Muscle of back (tissue), 11 donors: ENCODE measurements around the gene C2orf74. TPM values are rescaled to one million over a fixed set of nuclear protein-coding genes. Genes with fewer than 3 reads are reported as not detected.
A peak's percentile ranks its signal among the peaks of the same experiment; 100 is the strongest.
"Not testable (repeated sequence)": the region's sequence is repeated elsewhere in the genome, so short reads cannot be mapped to it uniquely, and the experiment has no call there.

ENCODE experiments used
- DNase-seq, 3 donors: peaks; one replicate each; pipeline versions ENCODE4 v3.0.0 to v3.0.0-alpha.2; 2013
- polyA plus RNA-seq, 10 donors: library from polyadenylated mRNA; unstranded; fragments of 120-200 nt; gene quantifications; one replicate each; pipeline ENCODE4 v1.2.1, GENCODE V29; 2013; ENCODE audit not compliant: insufficient read length in 10 of 10

Gene C2orf74
- polyA plus RNA-seq, 10 donors: 15.3 to 33.7 (median 21.3) TPM

GRCh38 chr2:61167579-61167978, 5.6 kb downstream of the C2orf74 start:
- no peak for DNase-seq

DNA sequence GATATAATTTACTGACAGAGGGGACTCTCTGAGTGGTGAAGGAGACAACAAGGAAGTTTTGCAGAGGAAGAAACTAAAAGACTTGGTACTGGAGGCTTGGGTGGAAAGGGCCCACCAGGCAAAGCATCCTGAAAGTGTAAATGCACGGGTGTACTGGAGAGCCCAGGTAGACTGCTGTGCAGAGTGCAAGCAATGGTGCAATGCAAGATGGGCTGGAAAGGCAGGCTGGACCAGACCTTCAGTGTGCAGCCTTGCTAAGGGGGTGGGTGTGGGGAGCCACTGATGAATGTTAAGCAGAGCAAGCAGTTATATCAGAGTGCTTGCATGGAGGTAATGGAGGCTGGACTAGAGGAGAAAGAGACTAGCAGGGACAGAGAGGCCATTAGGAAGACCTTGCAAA, 10.7 kb downstream of the C2orf74 start:
- DNase-seq: no peak

DNA sequence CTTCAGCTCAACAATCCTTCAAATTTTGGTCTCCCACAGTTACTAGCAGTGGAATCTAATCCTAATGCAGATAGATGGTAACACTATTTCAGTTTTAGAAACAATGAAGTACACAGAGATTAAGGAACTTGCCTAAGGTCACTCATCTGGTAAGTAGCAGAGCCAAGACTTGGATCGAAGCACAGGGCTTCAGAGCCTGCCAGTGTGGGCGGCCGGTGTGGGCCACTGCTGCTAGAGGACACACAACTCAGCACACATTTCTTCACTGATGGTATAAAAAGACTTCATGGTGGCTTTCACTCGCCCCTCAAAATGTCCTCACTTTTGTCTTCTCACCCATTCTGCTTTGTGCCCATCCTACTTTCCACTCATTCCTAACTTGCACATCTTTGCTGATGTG, 11.1 kb downstream of the C2orf74 start:
- no peak for DNase-seq

- no peak for DNase-seq
Observed at GRCh38 chr2:61175036-61175435, 13.0 kb downstream of the C2orf74 start.

GRCh38 chr2:61176755-61177726, 15.1 kb downstream of the C2orf74 start:
- DNase-seq: peak; percentile 94 to 98 (median 96)

- DNase-seq: peak in 1 of 3 donors; percentile 57
Observed at GRCh38 chr2:61177727-61178549, 15.9 kb downstream of the C2orf74 start.

- peak in 1 of 3 donors; percentile 22 for DNase-seq
Observed at GRCh38 chr2:61178603-61179545, 16.9 kb downstream of the C2orf74 start.

GRCh38 chr2:61179701-61180639, 18.0 kb downstream of the C2orf74 start:
- DNase-seq: peak in 2 of 3 donors; percentile 52 to 57

GRCh38 chr2:61180686-61181085, 18.7 kb downstream of the C2orf74 start:
- DNase-seq: no peak

DNA sequence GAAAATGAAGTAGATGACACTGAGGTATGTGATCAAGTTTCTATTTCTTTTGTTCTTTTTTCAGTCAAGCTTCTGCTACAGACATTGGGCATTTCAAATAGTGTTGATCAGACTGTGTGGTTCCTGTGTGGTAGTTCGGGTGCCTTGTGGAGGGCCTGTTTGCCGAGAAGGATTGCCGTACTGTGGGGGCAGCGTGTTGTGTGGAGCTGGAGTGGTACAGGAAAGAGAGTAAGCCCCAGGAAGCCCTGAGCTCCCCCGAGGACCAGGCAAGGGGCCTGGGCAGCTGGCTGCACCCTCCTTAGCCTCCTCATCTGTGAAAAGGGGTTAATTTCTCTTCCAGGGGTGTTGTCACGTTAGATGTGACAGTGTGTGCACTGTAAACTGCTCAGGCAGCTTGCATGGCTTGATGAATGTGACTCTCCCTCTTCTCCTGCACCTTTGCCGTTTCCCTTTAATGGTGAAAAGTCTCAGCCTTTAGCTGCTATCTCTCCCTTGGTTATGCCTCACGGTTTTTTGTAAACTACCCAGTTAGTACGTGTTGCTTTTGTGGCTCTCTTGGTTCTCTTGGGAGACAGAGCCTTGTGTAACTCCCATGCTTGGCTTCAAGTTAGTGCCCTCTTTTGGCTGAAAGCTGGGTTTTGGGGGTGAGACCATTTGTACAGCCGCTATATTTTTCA, 19.5 kb downstream of the C2orf74 start:
- no peak for DNase-seq

GRCh38 chr2:61182059-61182383, 20.0 kb downstream of the C2orf74 start:
- DNase-seq: no peak

DNA sequence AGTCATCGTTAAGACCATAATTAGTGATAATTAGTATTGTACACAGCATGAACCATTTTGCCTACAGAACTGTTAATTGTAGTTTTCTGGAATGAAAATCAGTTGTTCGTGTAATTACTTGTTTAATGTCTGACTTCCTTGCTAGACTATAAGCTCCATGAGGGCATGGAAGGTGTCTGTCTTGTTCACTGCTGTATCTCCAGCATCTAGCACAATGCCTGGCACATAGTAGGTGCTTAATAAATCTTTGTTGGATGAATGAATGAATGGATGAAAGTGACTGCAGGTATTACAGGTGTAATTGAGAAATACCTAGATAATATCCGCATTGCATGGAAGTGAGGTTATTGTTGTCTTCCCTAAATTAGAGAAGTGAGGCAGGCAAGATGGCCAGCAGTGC, 21.8 kb downstream of the C2orf74 start:
- DNase-seq: no peak

DNA sequence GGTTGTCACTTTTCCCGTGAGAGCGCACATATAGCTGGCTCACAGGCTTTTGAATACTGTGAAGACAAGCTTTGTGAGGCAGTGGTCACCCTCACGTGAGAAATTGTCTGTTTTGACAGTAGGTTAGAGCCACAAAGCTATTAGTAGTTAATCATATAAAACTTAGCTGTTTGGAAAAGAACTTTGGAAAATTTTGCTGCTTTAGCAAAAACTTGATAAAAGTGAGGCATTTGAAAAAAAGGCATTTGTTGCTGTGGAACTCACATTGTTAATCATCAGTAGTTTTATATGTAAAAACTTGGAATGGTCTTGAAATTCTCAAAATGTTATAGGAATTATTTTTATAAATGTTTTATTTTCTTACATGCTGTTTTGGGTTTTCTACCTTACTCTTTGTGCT, 22.3 kb downstream of the C2orf74 start:
- no peak for DNase-seq

DNA sequence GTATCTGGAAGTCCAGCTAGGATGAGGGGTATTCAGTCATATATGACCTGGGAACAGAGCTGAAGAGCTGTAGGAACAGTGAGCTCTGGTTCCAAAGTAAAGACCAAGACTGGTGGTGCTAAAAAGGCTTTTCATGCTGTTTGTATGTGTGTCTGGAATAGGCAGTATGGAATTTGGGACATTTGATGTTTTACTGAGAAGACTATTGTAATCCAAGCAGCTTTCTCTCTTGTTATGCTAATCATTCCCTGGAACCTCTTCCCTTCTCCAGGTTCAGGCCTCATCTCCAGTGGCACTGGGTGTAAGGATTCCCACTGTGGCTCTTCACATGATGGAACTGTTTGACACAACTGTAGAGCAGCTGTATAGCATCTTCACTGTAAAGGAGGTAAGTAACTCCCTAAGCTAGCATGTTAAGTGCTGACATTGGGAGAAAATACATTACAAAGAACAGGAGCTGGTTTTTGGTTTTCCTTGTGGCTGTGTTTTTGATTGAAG, 23.3 kb downstream of the C2orf74 start:
- DNase-seq: no peak

DNA sequence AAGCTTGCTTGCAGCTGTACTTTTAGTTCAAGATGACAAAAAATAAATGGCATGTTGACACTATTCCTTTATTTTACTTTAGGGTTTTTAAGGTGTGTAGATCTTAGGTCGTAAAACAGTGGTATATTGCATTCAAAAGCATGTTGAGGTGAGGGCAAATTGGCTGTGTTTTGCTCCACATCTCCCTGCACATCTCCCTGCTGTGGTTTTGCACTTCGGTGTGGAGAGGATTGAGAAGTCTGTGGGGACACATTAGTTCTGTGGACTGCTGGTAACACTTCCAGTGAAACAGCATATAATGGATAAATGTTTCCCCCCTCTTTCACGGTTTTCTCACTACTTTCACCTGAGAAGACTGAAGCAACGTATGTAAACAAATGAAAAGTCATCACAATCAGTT, 25.1 kb downstream of the C2orf74 start:
- DNase-seq: no peak

- no peak for DNase-seq
Observed at GRCh38 chr2:61193670-61194561, 31.9 kb downstream of the C2orf74 start.

GRCh38 chr2:61194646-61195045, 32.7 kb downstream of the C2orf74 start:
- not testable (repeated sequence) for DNase-seq

- DNase-seq: no peak
Observed at GRCh38 chr2:61196671-61197070, 34.7 kb downstream of the C2orf74 start.

- no peak for DNase-seq
Observed at GRCh38 chr2:61205132-61205531, 43.1 kb downstream of the C2orf74 start.
